Stimulated activated CD4-positive, alpha-beta T cell treated with anti-CD3 and anti-CD28 coated beads, Interleukin-15, amount 100 ng/mL, for 1 hour (primary cell): ENCODE data around the gene TCEA3.
A peak's percentile ranks its signal among the peaks of the same experiment; 100 is the strongest.

Source experiments
- DNase-seq, 2 donors: peaks; one replicate each; pipeline ENCODE4 v3.0.0-alpha.2; 2020; ENCODE audit warnings: low read depth in 1 of 2, low spot score in 1 of 2

The TCEA3 gene

DNA sequence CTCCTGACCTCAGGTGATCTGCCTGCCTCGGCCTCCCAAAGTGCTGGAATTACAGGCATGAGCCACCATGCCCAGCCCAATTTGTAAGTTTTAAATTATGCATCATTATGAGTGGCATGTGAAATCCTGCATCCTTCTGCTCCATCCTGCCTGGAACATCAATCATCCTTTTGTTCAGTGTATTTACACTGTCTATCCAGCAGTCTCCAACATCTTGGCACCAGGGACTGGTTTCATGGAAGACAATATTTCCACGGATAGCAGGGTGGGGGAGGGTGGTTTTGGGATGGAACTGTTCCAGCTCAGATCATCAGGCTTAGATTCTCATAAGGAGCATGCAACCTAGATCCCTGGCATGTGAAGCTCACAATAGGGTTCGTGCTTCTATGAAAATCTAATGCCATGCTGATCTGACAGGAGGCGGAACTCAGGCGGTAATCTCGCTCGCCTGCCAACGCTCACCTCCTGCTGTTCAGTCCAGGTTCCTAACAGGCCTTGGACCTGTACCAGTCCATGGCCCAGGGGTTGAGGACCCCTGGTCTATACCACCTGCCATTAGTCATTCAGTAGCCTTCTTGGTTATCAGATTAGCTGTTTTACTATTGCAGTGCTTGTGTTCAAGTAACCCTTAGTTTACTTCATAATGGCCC is 22.2 kb upstream of the TCEA3 start:
- no peak for DNase-seq

DNA sequence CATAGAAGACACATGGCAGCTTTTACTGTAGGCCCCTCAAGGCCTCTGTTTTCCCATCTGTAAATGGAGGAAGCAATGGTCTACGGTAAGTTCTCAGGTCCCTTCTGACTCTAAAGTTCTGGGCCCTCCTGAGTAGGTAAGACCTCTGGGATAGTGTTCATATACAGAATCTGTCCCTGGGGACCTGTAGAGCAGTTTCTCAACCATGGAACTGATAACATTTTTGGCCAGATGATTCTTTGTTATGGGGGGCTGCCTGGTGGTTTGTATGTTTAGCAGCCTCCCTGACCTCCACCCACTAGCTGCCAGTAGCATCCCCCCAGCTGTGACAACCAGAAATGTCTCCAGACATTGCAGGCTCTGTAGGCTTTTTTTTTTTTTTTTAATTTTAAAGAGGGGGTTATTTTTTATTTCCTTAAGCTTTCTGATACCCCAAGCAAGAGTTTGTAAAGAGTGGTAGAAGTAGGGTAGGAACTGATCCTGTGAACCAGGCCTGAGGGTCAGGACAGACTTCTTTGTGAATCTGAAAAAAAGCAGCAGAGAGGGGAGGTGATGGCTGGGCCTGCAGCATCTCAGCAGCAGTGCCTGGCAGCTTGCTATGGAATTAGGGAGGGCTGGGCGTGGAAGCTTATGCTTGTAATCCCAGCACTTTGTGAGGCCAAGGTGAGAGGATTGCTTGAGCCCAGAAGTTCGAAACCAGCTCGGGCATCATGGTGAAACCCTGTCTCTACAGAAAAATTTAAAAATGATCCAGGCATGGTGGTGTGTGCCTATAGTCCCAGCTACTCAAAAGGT is 20.2 kb upstream of the TCEA3 start:
- DNase-seq, result no peak

DNA sequence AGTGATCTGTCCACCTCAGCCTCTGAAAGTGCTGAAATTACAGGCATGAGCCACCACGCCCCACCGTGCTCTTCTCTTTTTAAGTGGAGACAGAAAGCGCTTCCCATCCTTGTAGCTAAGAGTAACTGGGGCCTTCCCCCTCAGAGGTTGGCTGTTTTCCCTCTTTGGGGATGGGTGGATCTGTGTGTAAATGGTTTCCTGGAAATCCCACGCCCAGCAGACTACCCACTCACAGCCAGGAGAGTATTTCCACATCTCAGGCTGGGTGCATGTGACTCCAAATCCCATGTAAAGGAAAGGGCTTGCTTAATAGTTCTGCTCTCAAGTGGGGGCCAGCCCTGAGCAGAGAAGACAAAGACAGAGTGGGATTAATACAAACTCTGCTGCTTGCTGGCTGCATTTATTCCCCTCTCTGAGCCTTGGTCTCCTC is 19.6 kb upstream of the TCEA3 start:
- DNase-seq, result no peak

GRCh38 chr1:23442751-23443150 is 18.2 kb upstream of the TCEA3 start:
- DNase-seq, result no peak

- DNase-seq, result no peak
Observed at GRCh38 chr1:23441446-23442148, 17.0 kb upstream of the TCEA3 start.

DNA sequence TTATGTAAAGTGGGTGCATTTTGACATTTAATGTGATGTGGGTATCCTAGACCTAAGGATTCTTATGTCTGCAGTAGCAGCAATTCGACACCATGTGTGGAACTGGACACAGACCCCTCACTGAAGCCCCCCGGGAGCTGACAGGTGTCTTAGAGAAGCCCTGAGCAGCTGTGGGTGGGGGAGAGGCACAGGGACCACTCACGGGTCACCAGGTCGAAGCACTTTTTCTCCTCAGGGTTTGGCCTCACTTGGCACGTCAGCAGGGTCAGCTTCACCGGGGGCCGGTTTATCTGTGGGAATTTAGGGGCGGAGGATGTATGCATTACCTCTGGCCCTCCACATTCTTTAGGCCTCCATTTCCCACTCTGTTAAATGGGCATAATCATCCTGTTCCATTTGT is 14.0 kb upstream of the TCEA3 start:
- DNase-seq, result no peak

GRCh38 chr1:23437355-23437664 is 12.8 kb upstream of the TCEA3 start:
- no peak for DNase-seq

DNA sequence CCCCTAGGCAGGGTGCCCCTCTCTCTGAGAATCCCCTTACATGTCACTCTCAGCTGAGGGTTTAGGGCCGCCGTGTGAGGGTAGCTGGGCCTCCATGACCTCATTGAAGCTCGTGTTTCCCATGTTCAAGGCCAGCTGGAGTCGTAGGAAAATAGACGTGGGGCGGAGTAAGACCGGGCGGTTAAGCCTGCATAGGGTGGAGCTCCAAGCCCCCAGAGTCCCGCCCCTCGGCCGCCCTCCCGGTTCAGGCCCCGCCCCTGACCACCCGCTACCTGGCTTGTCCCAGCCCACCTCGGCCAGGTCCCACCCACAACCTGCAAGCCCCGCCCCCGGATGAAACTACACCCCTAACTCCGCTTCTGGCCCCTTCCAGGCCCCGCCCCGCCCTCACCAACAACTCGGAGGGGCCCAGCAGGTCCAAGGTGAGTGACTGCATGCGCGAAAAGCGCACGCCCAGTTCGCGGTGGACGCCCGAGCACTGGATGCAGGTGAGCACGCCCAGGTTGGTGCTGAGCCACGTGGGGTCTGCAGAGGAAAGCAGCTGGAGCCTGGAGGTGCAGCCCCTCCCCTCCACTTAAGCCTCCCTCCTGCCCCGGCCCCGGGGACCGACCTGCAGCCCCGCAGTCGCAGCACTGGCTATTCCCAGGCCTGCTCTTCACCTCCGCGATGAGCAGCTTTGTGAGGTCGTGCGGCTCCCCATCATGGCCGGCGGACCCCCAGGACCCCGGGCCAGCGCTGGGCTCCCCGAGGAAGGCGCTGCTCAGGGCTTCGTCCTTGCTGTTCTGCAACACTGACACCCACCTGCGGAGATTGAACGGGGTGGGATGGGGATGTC is 12.2 kb upstream of the TCEA3 start:
- peak in 1 of 2 donors; percentile 16 for DNase-seq

GRCh38 chr1:23434260-23434775 is 9.8 kb upstream of the TCEA3 start:
- DNase-seq, result no peak

DNA sequence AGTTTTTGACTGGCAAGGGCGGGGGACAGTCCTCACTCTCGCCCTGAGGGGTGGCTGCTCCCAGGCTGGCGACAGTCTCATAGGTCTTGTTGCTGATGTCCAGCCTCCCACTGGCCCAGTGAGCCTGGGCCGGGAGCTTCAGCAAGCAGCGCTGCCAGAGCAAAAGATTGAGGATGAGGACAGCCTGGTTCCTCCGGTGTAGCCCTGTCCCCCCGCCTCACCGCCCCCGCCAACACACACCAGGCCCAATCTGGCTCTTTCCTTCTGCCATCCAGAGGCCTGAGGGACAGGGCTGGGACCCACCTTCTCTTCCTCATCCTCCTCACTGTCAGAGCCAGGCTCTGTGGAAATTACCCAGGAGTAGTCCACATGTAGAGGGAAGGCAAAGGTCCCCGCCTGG is 8.6 kb upstream of the TCEA3 start:
- no peak for DNase-seq

DNA sequence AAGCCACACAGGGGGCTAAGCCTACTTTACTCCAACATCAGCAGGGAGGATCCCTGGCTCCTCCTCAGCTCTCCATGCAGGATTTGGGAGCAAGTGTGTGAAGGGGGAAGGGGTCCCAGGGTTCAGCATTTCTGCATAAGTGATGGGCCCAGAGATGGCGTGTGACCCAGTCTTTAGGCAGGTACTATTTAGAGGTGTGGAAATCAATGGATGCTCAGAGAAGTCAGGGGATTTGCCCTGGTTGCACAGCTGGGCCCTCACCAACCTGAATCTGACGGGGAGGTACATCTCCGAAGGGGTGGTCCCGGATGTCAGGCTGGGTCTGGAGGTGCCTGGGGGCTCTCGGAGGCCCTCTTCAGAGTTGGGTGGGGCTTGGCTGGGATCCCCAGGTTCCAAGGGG is 6.9 kb upstream of the TCEA3 start:
- DNase-seq, result no peak

- DNase-seq, result no peak
Observed at GRCh38 chr1:23430803-23431202, 6.3 kb upstream of the TCEA3 start.

DNA sequence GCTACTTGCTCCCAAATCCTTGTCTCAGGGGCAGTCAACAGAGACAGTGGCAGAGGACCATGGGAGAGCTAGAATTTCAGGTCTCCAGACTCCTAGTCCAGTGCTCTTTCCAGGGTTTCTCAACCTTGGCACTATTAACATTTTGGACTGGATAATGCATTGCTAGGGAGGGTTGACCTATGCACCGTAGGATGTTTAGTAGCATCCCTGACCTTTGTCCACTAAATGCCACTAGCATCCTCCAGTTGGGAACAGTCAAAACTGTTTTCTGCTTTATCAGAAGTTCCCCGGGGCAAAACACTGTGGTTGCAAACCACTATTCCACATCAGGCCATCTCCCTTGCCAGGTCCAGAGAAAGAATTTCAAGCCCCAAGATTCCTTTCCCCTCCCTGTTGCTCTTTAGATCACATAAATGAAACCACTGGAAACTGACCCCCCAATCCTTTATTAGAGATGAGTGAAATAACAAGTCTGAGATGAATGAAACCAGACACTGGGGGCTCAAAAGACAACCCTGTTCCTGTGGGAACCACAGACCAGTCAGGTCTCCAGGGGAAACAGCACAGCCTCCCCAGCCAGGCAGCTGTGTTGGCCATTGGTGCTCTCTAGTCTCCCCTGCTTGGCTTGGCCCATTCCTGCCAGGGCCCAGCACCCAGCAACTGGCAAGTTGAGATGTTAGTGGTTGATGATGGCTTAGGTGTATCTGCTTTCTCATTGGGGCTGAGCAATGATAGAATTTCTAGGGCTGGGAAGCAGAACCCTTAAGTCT is 3.8 kb upstream of the TCEA3 start:
- no peak for DNase-seq

GRCh38 chr1:23427550-23427949 is 3.0 kb upstream of the TCEA3 start:
- no peak for DNase-seq

DNA sequence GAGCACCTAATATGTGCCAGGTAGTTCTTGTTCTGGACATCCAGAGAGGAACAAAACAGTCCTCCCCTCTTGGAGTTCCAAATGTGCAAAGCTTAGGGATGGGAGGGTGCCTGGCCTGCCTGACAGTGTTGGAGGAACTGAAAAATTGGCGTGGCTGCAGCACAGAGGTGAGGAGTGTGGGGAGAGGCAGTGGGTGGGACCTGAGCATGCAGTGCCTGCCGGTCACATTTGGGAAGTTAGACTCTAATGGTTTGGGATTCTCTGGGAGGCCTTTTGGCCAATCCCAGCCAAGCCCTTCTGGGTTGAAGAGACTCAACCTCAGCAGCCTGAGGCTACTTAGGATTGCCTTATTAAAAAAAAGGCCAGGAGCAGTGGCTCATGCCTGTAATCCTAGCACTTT is 2.3 kb upstream of the TCEA3 start:
- no peak for DNase-seq

GRCh38 chr1:23425193-23425494 is 596 bp upstream of the TCEA3 start:
- no peak for DNase-seq

- DNase-seq, result peak in 1 of 2 donors; percentile 14
Observed at GRCh38 chr1:23423415-23424292, 894 bp downstream of the TCEA3 start.

GRCh38 chr1:23422941-23423340 is 1.6 kb downstream of the TCEA3 start:
- no peak for DNase-seq

- DNase-seq, result no peak
Observed at GRCh38 chr1:23422241-23422877, 2.2 kb downstream of the TCEA3 start.
